Skin of body (tissue), 2 donors: ENCODE results near the gene DAZ2. TPM values are rescaled to one million over a fixed set of nuclear protein-coding genes. Genes with fewer than 3 reads are reported as not detected.
"Not testable (repeated sequence)": the region's sequence is repeated elsewhere in the genome, so short reads cannot be mapped to it uniquely, and the experiment has no call there.

ENCODE experiments used
- DNase-seq: peaks from one replicate; lab custom pipeline; 2025; lab: John Stamatoyannopoulos, UW
- total RNA-seq: library from RNA; depleted of rRNA; stranded (reverse); fragments of >200 nt; gene quantifications from one replicate; pipeline ENCODE4 v1.2.3, GENCODE V29; 2014

The DAZ2 gene
- not detected for total RNA-seq

GRCh38 chrY:23219233-23219632, at the start of gene DAZ2:
TSS of gene DAZ2 (plus strand) at chrY:23219533. CDS start at chrY:23219741, 208 bp downstream.
- not testable (repeated sequence) for DNase-seq

GRCh38 chrY:23198908-23199307, 20.4 kb upstream of the DAZ2 start, which contains the start of gene DAZ1:
TSS of gene DAZ1 (minus strand) at chrY:23199008. CDS start at chrY:23198800, 208 bp downstream.
- not testable (repeated sequence) for DNase-seq

GRCh38 chrY:23207455-23207854, 11.9 kb upstream of the DAZ2 start:
- not testable (repeated sequence) for DNase-seq

- not testable (repeated sequence) for DNase-seq
These were observed 9.4 kb upstream of the DAZ2 start for GRCh38 chrY:23209802-23210495.

GRCh38 chrY:23210681-23211080, 8.7 kb upstream of the DAZ2 start:
- not testable (repeated sequence) for DNase-seq

Other genes starting within 250 kb of the DAZ2 start
- not detected for gene BPY2, start 235.3 kb upstream of the DAZ2 start, total RNA-seq
- gene DAZ1, start 20.5 kb upstream of the DAZ2 start, total RNA-seq = not detected